T-helper 1 cell treated with Interleukin-12 subunit alpha and Interleukin-12 subunit beta and Interleukin-4 antibody, amounts not matched to agents 30 ng/mL and 1 ng/mL, for 36 hours (primary cell): ENCODE results near the gene MOCS1. TPM values are rescaled to one million over a fixed set of nuclear protein-coding genes. Genes with fewer than 3 reads are reported as not detected.

Source experiments
- intact Hi-C: fragments of 100-400 bp; cut with micrococcal nuclease; formaldehyde crosslinking; loops from one replicate; pipeline ENCODE4 v1.15.1; 2024
- total RNA-seq: library from RNA; stranded (reverse); gene quantifications from 2 replicates; pipeline ENCODE4 v1.2.3, GENCODE V29; 2022

Gene MOCS1
- total RNA-seq, 1 donor from 2014 or later, result 0.37 TPM

- intact Hi-C loops, result no loop called here
Observed at GRCh38 chr6:39881851-39882530, 52.3 kb downstream of the MOCS1 start.

GRCh38 chr6:39880594-39880993 lies 53.7 kb downstream of the MOCS1 start:
- intact Hi-C loops, result no loop called here

GRCh38 chr6:39879535-39879934 lies 54.7 kb downstream of the MOCS1 start:
- intact Hi-C loops, result no loop called here

GRCh38 chr6:39876826-39877225 lies 57.4 kb downstream of the MOCS1 start:
- intact Hi-C loops, result no loop called here

GRCh38 chr6:39876111-39876510 lies 58.2 kb downstream of the MOCS1 start:
- intact Hi-C loops, result no loop called here

- intact Hi-C loops, result no loop called here
Observed at GRCh38 chr6:39873439-39873838, 60.8 kb downstream of the MOCS1 start.

- intact Hi-C loops, result no loop called here
Observed at GRCh38 chr6:39870950-39871349, 63.3 kb downstream of the MOCS1 start.

GRCh38 chr6:39867592-39867991 lies 66.7 kb downstream of the MOCS1 start:
- intact Hi-C loops, result loop anchor here (5.0 to 10.0 kb wide), 2 partner anchors 503 to 1160 kb away; no protein-coding TSS in a partner anchor

GRCh38 chr6:39865011-39865888 lies 69.0 kb downstream of the MOCS1 start:
- intact Hi-C loops, result loop anchor here (1.0 to 10.0 kb wide), 5 partner anchors 443 to 1162 kb away; no protein-coding TSS in a partner anchor

GRCh38 chr6:39861663-39862062 lies 72.6 kb downstream of the MOCS1 start:
- intact Hi-C loops, result loop anchor here (10.0 kb wide), 1 partner anchor 497 kb away; no protein-coding TSS in a partner anchor

- intact Hi-C loops, result no loop called here
Observed at GRCh38 chr6:39859025-39859424, 75.2 kb downstream of the MOCS1 start.

GRCh38 chr6:39855356-39855995 lies 78.8 kb downstream of the MOCS1 start:
- intact Hi-C loops, result no loop called here

Other genes with a start within 250 kb of the MOCS1 start
- gene KIF6, start 209.1 kb downstream of the MOCS1 start, total RNA-seq, result 0.10 TPM in 1 of 2 replicates, not detected in the other
- not detected in 2 replicates for gene DAAM2, start 142.1 kb downstream of the MOCS1 start, total RNA-seq